ENCODE results near the gene CREB3L2.

CREB3L2 gene

DNA sequence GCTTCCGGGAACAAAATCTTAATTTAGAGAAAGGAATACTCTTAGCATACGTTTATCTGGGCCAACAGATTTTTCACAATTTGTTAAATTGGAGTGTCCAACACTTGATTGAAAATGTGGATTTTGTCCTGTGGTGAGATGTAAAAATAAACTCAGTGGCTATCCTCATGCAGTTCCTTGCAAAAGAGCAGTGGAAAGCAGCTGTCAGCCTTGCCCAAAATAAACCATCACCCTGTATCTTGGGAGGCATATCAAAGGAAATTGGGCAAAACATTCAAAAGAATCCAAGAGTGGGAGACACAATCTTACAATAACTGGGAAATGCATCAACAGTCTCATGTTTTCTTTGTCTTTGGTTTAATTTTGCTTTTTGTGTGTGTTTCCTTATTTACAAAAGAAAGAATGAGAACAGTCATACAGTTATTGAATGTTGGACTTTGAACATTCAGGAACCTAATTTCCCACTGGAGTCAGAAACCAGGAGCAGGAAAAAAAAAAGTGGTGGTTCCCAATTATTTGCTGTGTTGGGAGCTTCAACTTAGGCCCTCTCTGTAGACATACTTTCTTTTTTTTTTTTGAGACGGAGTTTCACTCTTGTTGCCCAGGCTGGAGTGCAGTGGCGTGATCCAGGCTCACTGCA lies 110.8 kb downstream of the CREB3L2 start:
- H3K9me3 Mint-ChIP-seq: no peaks in the 10 kb centered on the region
- H3K4me3 Mint-ChIP-seq: no peak overlapping the region
- peak overlapping the region; percentile 39 for H3K27ac Mint-ChIP-seq
- DNase-seq: no peak
- H3K36me3 Mint-ChIP-seq (ENCODE audit: low read depth): peaks cover 80% of the 10 kb centered on the region
- peaks cover 27% of the 10 kb centered on the region for H3K4me1 Mint-ChIP-seq (ENCODE audit: low read depth)
- H3K27me3 Mint-ChIP-seq: no peaks in the 10 kb centered on the region

DNA sequence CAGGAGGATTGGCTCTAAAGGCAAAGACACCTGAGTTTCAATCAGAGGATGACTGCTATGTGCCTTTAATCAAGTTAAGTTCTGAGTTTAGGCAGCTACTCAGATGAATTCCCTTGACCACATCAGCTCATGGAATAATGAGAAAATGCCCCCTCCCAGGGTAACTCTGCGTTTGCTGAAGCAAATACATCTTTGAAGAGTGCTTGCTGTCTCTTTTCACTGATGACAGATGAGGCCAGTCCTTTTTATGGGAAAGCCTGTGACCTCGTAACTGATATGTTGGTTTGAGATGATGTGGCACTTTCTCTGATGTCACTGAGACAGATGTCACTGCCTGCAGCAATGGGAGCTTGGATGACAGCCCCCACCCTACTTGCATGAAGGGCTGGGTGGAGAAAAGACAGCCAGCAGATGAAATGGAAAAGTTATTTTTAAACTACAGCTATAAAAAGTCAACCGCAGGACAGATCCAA lies 111.4 kb downstream of the CREB3L2 start:
- H3K27ac Mint-ChIP-seq: peak overlapping the region; percentile 39
- H3K4me3 Mint-ChIP-seq: no peak overlapping the region
- no peaks in the 10 kb centered on the region for H3K9me3 Mint-ChIP-seq
- H3K36me3 Mint-ChIP-seq (ENCODE audit: low read depth): peaks cover 79% of the 10 kb centered on the region
- DNase-seq: no peak
- no peaks in the 10 kb centered on the region for H3K27me3 Mint-ChIP-seq
- peaks cover 20% of the 10 kb centered on the region for H3K4me1 Mint-ChIP-seq (ENCODE audit: low read depth)

DNA sequence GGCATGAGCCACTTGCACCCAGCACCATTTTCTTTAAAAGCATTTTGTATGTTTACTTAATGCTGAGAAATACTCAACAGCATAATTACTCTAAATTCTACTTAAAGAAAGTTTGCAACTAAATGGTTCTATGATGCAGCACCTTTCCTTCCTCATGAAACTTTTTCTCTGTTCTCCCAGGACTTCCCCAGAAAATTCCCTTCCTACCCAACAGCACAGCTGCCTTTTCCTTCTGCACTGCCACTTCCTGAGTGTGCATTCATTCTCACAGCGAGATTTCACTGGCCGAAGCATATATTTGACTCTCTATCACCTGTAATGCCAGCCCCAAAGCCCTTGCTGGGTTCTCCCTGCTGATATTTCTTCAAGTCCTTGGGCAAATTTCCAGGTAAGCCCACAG lies 113.6 kb downstream of the CREB3L2 start:
- DNase-seq: no peak
- no peaks in the 10 kb centered on the region for H3K27me3 Mint-ChIP-seq
- H3K4me3 Mint-ChIP-seq: no peak overlapping the region
- H3K4me1 Mint-ChIP-seq (ENCODE audit: low read depth): peaks cover 11% of the 10 kb centered on the region
- no peak overlapping the region for H3K27ac Mint-ChIP-seq
- peaks cover 78% of the 10 kb centered on the region for H3K36me3 Mint-ChIP-seq (ENCODE audit: low read depth)
- no peaks in the 10 kb centered on the region for H3K9me3 Mint-ChIP-seq

DNA sequence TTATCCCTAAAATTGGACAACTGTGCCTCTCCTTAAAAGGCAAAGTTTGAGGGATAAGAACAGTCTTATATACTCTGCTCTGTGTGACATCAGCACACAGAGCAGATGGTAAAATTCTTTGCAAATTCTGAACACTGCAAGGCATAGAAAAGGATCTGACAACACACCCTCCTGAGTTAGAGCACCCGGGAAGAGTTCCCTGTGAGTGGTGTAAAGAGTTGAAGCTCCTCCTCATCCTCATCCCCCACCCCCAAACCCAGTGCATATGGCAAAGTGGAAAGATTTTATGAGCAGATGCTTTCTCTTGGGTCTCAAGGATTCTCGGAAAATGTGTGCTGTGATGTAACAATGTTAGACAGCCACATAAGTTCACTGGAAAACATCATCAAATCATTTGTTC lies 115.1 kb downstream of the CREB3L2 start:
- no peaks in the 10 kb centered on the region for H3K27me3 Mint-ChIP-seq
- peaks cover 80% of the 10 kb centered on the region for H3K36me3 Mint-ChIP-seq (ENCODE audit: low read depth)
- H3K9me3 Mint-ChIP-seq: no peaks in the 10 kb centered on the region
- no peak overlapping the region for H3K27ac Mint-ChIP-seq
- H3K4me1 Mint-ChIP-seq (ENCODE audit: low read depth): peaks cover 20% of the 10 kb centered on the region
- H3K4me3 Mint-ChIP-seq: no peak overlapping the region
- DNase-seq: no peak

DNA sequence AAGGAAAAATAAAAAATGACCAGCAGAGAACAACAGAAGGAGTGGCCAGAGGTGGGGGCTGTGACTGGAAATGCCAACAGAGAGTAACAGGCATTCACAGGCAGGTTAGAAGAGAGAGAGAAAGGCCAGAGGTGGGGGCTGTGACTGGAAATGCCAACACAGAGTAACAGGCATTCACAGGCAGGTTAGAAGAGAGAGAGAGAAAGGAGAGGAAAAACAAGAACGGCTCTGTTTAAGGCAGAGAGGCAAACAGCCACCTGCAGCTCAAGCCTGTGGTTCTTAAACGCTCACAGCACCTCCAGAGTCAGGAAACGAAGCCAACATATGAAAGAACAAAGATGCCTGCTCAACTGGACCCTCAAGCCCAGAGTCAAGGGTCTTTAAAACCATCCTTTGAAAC lies 115.6 kb downstream of the CREB3L2 start:
- H3K9me3 Mint-ChIP-seq: no peaks in the 10 kb centered on the region
- no peak for DNase-seq
- peaks cover 20% of the 10 kb centered on the region for H3K4me1 Mint-ChIP-seq (ENCODE audit: low read depth)
- H3K27me3 Mint-ChIP-seq: no peaks in the 10 kb centered on the region
- no peak overlapping the region for H3K4me3 Mint-ChIP-seq
- H3K27ac Mint-ChIP-seq: peak overlapping the region; percentile 2
- H3K36me3 Mint-ChIP-seq (ENCODE audit: low read depth): peaks cover 82% of the 10 kb centered on the region

DNA sequence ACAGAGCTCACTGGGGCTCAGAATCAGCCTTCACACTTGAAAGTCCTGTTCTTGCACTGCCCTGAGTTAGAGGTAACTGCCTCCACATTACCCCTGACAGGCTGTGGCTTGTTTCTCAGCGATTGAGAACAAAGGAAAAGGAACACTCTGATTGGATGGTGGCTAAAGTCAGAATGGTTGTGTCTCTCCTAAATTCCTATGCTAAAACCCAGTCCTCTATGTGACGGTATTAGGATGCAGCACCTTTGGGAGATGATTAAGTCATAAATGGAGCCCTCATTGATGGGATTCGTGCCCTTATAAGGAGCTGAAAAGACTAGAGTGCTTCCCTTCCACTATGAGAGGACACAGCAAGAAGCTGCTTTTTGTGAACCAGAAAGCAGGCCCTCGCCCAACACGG lies 116.2 kb downstream of the CREB3L2 start:
- H3K36me3 Mint-ChIP-seq (ENCODE audit: low read depth): peaks cover 78% of the 10 kb centered on the region
- no peak overlapping the region for H3K27ac Mint-ChIP-seq

DNA sequence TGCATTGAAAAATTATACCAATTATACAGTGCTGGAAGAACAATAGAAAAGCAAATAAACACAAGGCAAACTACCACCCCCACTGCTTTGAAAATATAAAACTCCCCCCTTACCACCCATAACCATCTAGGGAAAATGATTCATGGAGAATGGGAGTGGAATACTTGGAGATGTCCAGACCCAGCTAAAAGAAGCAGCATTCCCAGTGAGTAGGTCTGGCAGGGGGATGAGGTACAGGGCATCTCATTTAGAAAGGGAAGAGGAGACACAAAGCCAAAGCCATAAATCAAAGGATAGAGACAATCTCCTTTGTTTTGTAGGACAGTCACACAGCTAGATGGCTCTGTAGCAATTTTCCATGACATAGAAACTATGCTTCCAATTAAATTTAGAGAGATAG lies 119.1 kb downstream of the CREB3L2 start:
- Mint-ChIP-seq H3K9me3 (no peaks in the 10 kb centered on the region), H3K4me3 (no peak overlapping the region), H3K4me1 (ENCODE audit: low read depth) (peaks cover 17% of the 10 kb centered on the region), H3K36me3 (ENCODE audit: low read depth) (peaks cover 86% of the 10 kb centered on the region), H3K27me3 (no peaks in the 10 kb centered on the region), H3K27ac (no peak overlapping the region)
- DNase-seq: no peak

More for the DNA sequence above, 116.2 kb downstream of the CREB3L2 start:
- H3K4me3 Mint-ChIP-seq: no peak overlapping the region
- peaks cover 16% of the 10 kb centered on the region for H3K4me1 Mint-ChIP-seq (ENCODE audit: low read depth)
- H3K9me3 Mint-ChIP-seq: no peaks in the 10 kb centered on the region
- H3K27me3 Mint-ChIP-seq: no peaks in the 10 kb centered on the region
- no peak for DNase-seq

DNA sequence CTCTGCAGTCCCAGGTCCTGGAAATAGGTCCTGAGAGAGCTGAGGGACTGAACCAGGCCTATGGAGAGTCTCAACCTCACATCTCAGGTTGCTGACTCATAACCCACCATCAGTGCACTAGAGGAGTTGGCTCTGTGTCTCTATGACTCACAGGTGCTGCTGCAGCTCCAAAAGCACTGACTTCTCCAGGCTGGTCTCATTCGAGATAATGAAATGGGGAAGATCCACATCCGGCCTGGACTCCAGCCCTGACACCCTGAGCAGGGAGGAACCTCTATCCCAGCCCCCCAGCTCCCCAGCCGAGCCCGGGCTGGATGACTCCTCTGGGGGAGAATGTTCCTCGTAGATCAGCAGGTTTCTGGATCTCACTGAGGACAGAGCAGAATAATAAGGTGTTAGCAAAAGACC lies 119.6 kb downstream of the CREB3L2 start:
- no peak for DNase-seq
- peak overlapping the region; percentile 71 for H3K27ac Mint-ChIP-seq
- no peaks in the 10 kb centered on the region for H3K27me3 Mint-ChIP-seq
- H3K9me3 Mint-ChIP-seq: no peaks in the 10 kb centered on the region
- peaks cover 90% of the 10 kb centered on the region for H3K36me3 Mint-ChIP-seq (ENCODE audit: low read depth)
- no peak overlapping the region for H3K4me3 Mint-ChIP-seq
- H3K4me1 Mint-ChIP-seq (ENCODE audit: low read depth): peaks cover 17% of the 10 kb centered on the region

DNA sequence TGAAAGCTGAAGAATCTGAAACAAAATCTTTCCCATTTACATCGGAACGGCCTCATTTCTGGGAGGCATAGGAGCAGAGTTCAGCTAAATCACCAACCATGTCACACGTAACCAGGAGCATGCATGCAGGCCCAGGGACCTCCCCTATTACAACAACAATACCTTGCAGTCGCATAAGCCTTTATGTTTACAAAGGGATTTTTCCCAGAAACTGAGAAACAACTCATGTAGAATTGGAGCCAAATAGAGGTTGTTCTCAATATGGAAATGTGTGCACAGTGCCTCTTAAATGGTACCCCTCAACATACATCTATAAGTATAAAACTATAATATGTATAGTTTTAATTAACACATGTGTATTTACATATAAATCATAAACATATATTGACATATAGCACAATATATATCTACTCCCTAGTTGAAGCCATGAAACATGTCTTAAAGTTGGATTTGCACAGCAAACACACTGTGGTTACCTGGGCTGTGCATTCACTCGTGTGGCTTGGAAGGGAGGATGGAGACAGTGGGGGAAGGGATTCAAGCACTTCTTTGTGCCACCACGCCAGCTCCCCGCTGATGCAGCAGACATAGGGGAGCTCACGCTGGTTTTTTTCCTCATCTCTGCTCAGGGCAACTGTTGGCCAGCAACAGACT lies 120.2 kb downstream of the CREB3L2 start:
- H3K27me3 Mint-ChIP-seq: no peaks in the 10 kb centered on the region
- H3K4me1 Mint-ChIP-seq (ENCODE audit: low read depth): peaks cover 15% of the 10 kb centered on the region
- DNase-seq: no peak
- peaks cover 90% of the 10 kb centered on the region for H3K36me3 Mint-ChIP-seq (ENCODE audit: low read depth)
- no peak overlapping the region for H3K4me3 Mint-ChIP-seq
- H3K27ac Mint-ChIP-seq: peak overlapping the region; percentile 71
- H3K9me3 Mint-ChIP-seq: no peaks in the 10 kb centered on the region

DNA sequence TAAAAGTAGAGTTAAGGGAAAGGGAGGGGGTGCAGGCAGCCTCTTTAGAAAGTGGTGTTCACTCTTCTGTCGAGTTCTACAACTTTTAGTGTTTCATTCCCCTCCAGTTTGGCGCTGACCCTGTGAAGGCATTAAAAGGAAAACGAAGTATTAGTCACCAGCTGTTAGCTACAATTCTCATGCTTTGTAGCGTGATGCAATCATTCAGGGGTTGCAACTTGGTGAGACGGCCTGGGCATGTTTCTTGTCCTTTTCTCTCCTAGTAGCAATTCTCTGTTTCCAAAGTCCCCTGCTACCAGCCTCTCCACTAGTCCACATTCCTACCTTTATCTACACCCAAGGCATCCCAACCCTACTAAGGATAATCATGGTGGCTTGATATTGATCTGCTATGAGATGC lies 121.5 kb downstream of the CREB3L2 start:
- no peak overlapping the region for H3K4me3 Mint-ChIP-seq
- H3K27ac Mint-ChIP-seq: peak overlapping the region; percentile 12
- H3K9me3 Mint-ChIP-seq: no peaks in the 10 kb centered on the region
- peaks cover 92% of the 10 kb centered on the region for H3K36me3 Mint-ChIP-seq (ENCODE audit: low read depth)
- no peaks in the 10 kb centered on the region for H3K27me3 Mint-ChIP-seq
- DNase-seq: no peak
- peaks cover 15% of the 10 kb centered on the region for H3K4me1 Mint-ChIP-seq (ENCODE audit: low read depth)

DNA sequence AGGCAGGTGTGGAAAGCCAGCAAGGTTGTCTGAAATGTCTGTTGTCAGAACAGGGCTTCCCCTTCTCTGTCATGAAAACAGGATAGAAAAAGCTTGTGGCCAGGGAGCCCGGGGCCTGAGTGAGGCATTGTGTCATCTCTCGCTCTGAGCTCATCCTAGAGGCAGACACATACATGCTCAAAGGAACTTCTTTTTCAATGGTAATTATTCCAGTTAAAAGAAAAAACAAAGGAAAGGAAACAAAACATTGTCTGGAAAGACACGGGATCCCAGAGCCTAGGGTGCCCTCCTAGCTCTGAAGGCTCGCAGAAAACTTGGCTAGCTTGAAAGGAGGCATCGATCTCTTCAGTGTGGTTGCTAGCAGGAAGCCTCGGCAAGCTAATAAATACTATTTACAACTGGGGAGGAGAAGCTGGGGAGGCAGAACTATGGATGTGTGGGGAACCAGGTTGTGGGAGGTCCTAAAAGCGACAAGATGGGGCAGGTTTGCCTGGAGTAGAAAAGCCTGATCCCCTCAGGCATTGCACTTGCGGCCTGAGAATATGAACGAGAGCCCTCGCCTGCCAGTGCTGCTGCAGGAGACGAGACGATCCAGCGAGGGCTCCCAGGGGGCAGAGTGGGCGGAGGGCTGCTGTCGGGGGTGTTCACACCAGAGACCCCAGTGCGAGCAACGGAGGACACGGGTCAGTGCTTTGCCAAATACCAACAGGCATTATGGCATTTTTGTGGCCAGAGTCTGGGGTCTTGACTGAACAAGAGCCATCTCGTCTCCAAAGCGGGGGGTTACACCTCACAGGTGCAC lies 122.3 kb downstream of the CREB3L2 start:
- Mint-ChIP-seq H3K27me3 (no peaks in the 10 kb centered on the region), H3K4me1 (ENCODE audit: low read depth) (peaks cover 17% of the 10 kb centered on the region), H3K9me3 (no peaks in the 10 kb centered on the region), H3K4me3 (no peak overlapping the region), H3K27ac (peak overlapping the region; percentile 58), H3K36me3 (ENCODE audit: low read depth) (peaks cover 90% of the 10 kb centered on the region)
- DNase-seq: no peak

DNA sequence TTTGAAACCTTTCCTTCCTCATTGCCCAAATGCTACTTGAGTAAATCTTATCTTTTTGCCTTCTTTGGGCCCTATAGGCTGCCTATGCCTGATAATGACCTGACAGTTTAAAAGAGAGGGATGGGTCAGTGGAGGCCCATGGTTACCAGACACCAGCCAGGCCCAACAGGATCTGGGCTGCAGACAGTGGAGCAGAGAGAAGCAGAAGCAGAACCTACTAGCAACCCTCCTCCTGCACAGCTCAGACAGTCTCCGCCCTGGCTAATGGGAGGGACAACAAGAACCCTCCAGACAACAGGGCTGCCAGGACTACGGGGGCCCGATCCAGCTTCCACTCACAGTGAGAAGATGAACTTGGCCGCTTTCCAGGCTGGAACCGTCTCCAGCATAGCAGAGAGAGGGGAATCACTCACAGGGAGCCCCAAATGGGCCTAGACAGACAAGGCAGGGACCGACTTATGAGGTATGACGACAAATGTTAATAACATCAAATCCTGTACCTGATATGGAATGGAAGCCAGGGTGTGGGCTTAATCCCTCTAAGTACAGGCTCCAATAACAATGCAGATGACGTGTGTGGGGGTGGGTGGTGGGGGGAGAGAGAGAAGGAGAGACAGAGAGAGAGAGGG lies 123.4 kb downstream of the CREB3L2 start:
- Mint-ChIP-seq H3K27ac (no peak overlapping the region), H3K36me3 (ENCODE audit: low read depth) (peaks cover 89% of the 10 kb centered on the region), H3K4me3 (no peak overlapping the region), H3K9me3 (no peaks in the 10 kb centered on the region), H3K4me1 (ENCODE audit: low read depth) (peaks cover 26% of the 10 kb centered on the region), H3K27me3 (no peaks in the 10 kb centered on the region)
- DNase-seq: no peak

DNA sequence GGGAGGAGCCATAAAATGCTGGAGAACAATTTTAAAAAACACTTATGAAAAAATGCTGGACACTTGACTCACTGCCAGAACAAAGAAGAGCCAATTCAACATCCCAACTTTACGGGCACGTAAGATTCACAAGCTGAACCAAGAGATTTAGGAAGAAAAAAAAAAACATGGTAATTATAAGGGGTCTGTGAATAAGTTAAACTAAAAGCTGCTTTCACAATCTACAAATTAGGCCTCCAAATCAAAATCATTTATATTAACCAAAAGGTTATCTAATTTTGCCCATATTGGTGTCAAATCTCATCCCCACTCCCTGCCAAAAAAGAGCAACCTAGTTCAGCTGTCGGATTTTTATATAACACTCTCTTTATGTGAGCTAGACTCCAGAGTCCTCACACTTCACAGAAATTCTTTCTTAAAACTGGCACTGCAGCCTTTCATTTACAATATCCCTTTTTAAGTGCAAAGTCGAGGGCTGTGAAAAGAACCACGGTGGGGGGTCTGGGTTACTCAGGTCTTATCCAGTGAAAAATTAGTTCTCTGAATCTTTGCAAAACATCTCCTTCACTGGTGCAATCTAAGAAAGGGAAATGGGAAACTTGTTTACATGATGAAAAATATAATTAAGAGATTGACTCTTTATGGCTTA lies 124.7 kb downstream of the CREB3L2 start:
- peaks cover 29% of the 10 kb centered on the region for H3K4me1 Mint-ChIP-seq (ENCODE audit: low read depth)
- H3K27me3 Mint-ChIP-seq: no peaks in the 10 kb centered on the region
- H3K4me3 Mint-ChIP-seq: no peak overlapping the region
- H3K36me3 Mint-ChIP-seq (ENCODE audit: low read depth): peaks cover 90% of the 10 kb centered on the region
- peak overlapping the region; percentile 0 for H3K27ac Mint-ChIP-seq
- DNase-seq: no peak
- no peaks in the 10 kb centered on the region for H3K9me3 Mint-ChIP-seq

DNA sequence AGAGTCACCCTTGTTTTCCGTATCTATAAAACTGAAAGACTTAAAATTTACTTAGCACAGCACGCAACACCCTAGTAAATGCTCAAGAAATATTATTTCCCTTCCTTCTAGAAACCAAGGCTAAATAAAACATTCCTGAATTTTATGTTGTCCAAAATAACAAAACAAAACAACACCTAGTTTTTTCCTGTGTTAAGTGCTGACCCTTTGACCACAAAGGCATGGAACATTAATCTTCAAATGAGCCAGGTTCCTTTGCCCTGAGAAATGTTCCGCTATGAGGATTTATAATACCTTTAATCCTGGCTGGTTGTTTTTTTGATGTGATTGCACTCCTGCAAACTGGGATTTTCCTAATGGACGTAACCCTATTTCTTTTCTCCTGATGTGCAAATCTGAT lies 126.1 kb downstream of the CREB3L2 start:
- Mint-ChIP-seq H3K9me3 (no peaks in the 10 kb centered on the region), H3K36me3 (ENCODE audit: low read depth) (peaks cover 84% of the 10 kb centered on the region), H3K4me1 (ENCODE audit: low read depth) (peaks cover 29% of the 10 kb centered on the region), H3K27ac (no peak overlapping the region), H3K4me3 (no peak overlapping the region), H3K27me3 (no peaks in the 10 kb centered on the region)
- no peak for DNase-seq

All from activated T-cell treated with anti-CD3 and anti-CD28 coated beads, Interleukin-2, amount 50 U/mL, for 24 hours (primary cell).